K562 (cell line): ENCODE data around the gene PLOD1. TPM values are rescaled to one million over a fixed set of nuclear protein-coding genes. Genes with fewer than 3 reads are reported as not detected.

ENCODE experiments used
- ARID1B ChIP-seq: fragments of 450-650 bp; IDR thresholded peaks from 2 replicates; pipeline ENCODE4 v1.6.1; 2016; ENCODE audit warnings: antibody characterized with exemption, mild to moderate bottlenecking, inconsistent platforms
- EP300 ChIP-seq: IDR thresholded peaks from 2 replicates; pipeline ENCODE4 v1.6.1; 2012; ENCODE audit warnings: low read length, improper control_type of control experiment
- FIP1L1 ChIP-seq: fragments of 200-400 bp; formaldehyde crosslinking; IDR thresholded peaks from 2 replicates; pipeline ENCODE4 v1.6.1; 2018; ENCODE audit warnings: mild to moderate bottlenecking, low read depth, low read length; ENCODE audit not compliant: poor library complexity, severe bottlenecking
- HDAC2 ChIP-seq: fragments of 450-650 bp; IDR thresholded peaks from 2 replicates; pipeline ENCODE4 v1.6.1; 2016; ENCODE audit warnings: mild to moderate bottlenecking
- KHSRP ChIP-seq: fragments of 450-650 bp; IDR thresholded peaks from 2 replicates; pipeline ENCODE4 v1.6.1; 2017
- NFIX ChIP-seq: fragments of 250-450 bp; sonication (Bioruptor Pico); IDR thresholded peaks from 2 replicates; pipeline ENCODE4 v1.4.0; 2020; ENCODE audit warnings: low read depth, mild to moderate bottlenecking, moderate library complexity
- NR2F6 ChIP-seq: fragments of 450-650 bp; formaldehyde crosslinking; IDR thresholded peaks from 2 replicates; pipeline ENCODE4 v1.4.0; 2020; ENCODE audit warnings: mild to moderate bottlenecking
- NR3C1 ChIP-seq: sonication (generic); formaldehyde crosslinking; IDR thresholded peaks from 2 replicates; pipeline ENCODE4 v1.8.1; 2022; ENCODE audit warnings: missing genetic modification reagents
- PPARD ChIP-seq: fragments of 250-450 bp; sonication (Bioruptor Pico); IDR thresholded peaks from 2 replicates; pipeline ENCODE4 v1.8.0; 2022; ENCODE audit warnings: inconsistent platforms, mild to moderate bottlenecking, moderate library complexity
- SIRT6 ChIP-seq: IDR thresholded peaks from one replicate; pipeline ENCODE4 v1.6.1; 2012; ENCODE audit warnings: low read depth, mild to moderate bottlenecking, control low read depth, inconsistent platforms, low read length, moderate library complexity
- SMAD4 ChIP-seq: fragments of 250-450 bp; sonication (Bioruptor Pico); conservative IDR thresholded peaks from 2 replicates; pipeline ENCODE4 v1.8.0; 2021; ENCODE audit warnings: inconsistent platforms, mild to moderate bottlenecking, moderate library complexity
- SNIP1 ChIP-seq: fragments of 450-650 bp; IDR thresholded peaks from 2 replicates; pipeline ENCODE4 v1.7.1; 2017; ENCODE audit warnings: low read depth, mild to moderate bottlenecking
- SP2 ChIP-seq: IDR thresholded peaks from 2 replicates; pipeline ENCODE4 v1.6.1; 2011; ENCODE audit warnings: mild to moderate bottlenecking, low read depth, low read length, moderate library complexity; ENCODE audit not compliant: poor library complexity, severe bottlenecking; ENCODE audit errors: extremely low read depth
- TBL1XR1 ChIP-seq, 2 experiments: IDR thresholded peaks; 2 replicates each; pipeline ENCODE4 v1.6.1; 2012; ENCODE audit warnings: improper control_type of control experiment in 2 of 2, low read length in 2 of 2, mild to moderate bottlenecking in 1 of 2
- WHSC1 ChIP-seq: IDR thresholded peaks from one replicate; pipeline ENCODE4 v1.6.1; 2012; ENCODE audit warnings: low read length, control low read depth, inconsistent platforms
- ZNF140 ChIP-seq: fragments of 250-450 bp; sonication (Bioruptor Pico); IDR thresholded peaks from 2 replicates; pipeline ENCODE4 v1.8.0; 2021; ENCODE audit warnings: moderate library complexity, mild to moderate bottlenecking, inconsistent platforms
- ZNF695 ChIP-seq: fragments of 450-650 bp; formaldehyde crosslinking; IDR thresholded peaks from 2 replicates; pipeline ENCODE4 v1.4.0; 2020; ENCODE audit warnings: mild to moderate bottlenecking, moderate library complexity
- ZNF707 ChIP-seq: fragments of 250-450 bp; sonication (Bioruptor Pico); conservative IDR thresholded peaks from 2 replicates; pipeline ENCODE4 v1.8.0; 2022; ENCODE audit warnings: inconsistent platforms, mild to moderate bottlenecking, moderate library complexity
- ZNF766 ChIP-seq: fragments of 200-800 bp; sonication (Bioruptor generic); conservative IDR thresholded peaks from 2 replicates; pipeline ENCODE4 v1.6.1; 2016; ENCODE audit warnings: missing genetic modification characterization, missing compliant biosample characterization
- ZNF778 ChIP-seq: fragments of 450-650 bp; formaldehyde crosslinking; IDR thresholded peaks from 2 replicates; pipeline ENCODE4 v1.4.0; 2020; ENCODE audit warnings: mild to moderate bottlenecking, moderate library complexity
- polyA plus RNA-seq, 8 experiments: library from polyadenylated mRNA; depleted of rRNA in 4 of 8; stranded (reverse) in 5 of 8; unstranded in 3 of 8; fragments of >200 nt; fragmentation: Nextera tagmentation in 2 of 8; fragmentation: Illumina TruSeq in 1 of 8; extraction: Ambion mirVana in 2 of 8; extraction: Trizol in 1 of 8; gene quantifications; 2 replicates each; pipeline versions ENCODE4 v1.2.1 to v1.2.3, GENCODE V29; 2011 to 2014; ENCODE audit warnings: inconsistent platforms in 1 of 8, missing spikeins in 1 of 8
- total RNA-seq, 7 experiments: library from RNA; depleted of rRNA in 6 of 7; stranded (reverse); fragments of >200 nt in 6 of 7; fragmentation: Illumina TruSeq in 2 of 7; extraction: Trizol in 2 of 7; gene quantifications; 2 replicates each; pipeline versions ENCODE4 v1.2.1 to v1.2.3, GENCODE V29; 2011 to 2021; ENCODE audit warnings: low replicate concordance in 1 of 7
- TF ChIP-seq, protein P1 (sequence below), 3 experiments: fragments of 200-800 bp in 1 of 3; sonication (Bioruptor generic) in 1 of 3; sonication (generic) in 1 of 3; formaldehyde crosslinking in 1 of 3; IDR thresholded peaks; 2 replicates each; pipeline versions ENCODE4 v1.6.1 to v1.8.0; 2016 to 2022; ENCODE audit warnings: mild to moderate bottlenecking in 2 of 3, missing compliant biosample characterization in 2 of 3, missing genetic modification characterization in 2 of 3, missing genetic modification reagents in 1 of 3
- TF ChIP-seq, protein P2 (sequence below): sonication (generic); formaldehyde crosslinking; IDR thresholded peaks from 2 replicates; pipeline ENCODE4 v1.8.1; 2023; ENCODE audit warnings: mild to moderate bottlenecking, missing genetic modification reagents

The PLOD1 gene
- total and polyA plus RNA-seq, 9 of the 15 experiments (the other 6 are each of a cell fraction or from before 2014, with no cell fraction given) = 16.6 to 90.8 (median 52.7) TPM

DNA sequence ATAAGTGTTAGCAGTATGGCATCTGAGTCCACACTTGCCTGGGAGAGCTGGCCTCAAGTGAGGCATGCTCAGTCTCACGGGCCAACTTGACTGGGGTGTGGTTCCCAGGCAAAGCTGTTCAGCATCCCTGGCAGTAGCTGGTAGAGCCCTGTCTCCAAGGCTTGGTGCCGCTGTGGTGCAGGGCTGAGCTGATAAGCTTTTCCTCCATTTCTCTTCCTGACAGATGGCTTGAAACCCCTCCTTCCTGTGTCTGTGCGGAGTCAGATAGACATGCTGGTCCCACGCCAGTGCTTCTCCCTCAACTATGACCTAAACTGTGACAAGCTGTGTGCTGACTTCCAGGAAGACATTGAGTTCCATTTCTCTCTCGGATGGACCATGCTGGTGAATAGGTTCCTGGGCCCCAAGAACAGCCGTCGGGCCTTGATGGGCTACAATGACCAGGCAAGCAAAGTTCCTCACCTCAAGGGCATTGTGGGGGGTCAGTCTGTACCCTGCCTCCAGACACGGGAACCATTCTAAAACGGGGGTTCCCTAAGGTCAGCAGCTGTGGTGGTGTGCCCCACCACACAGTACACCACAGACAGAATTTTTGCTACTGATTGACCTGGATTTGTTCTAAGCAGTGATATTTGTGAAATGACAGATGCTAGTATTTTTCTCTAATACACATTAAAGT is 71.1 kb downstream of the PLOD1 start (continued):
- peak; percentile 95 for TF ChIP-seq SMAD4 (CRISPR knock-in tag)
- no peak for TF ChIP-seq ZNF695 (CRISPR knock-in tag)
- TF ChIP-seq, protein P1, sequence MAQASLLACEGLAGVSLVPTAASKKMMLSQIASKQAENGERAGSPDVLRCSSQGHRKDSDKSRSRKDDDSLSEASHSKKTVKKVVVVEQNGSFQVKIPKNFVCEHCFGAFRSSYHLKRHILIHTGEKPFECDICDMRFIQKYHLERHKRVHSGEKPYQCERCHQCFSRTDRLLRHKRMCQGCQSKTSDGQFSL (CRISPR knock-in tag; IDR thresholded peaks at IDR 0.05) = no peak
- TF ChIP-seq, protein P1 (tag; IDR thresholded peaks at IDR 0.05) = no peak
- TF ChIP-seq, protein P2, sequence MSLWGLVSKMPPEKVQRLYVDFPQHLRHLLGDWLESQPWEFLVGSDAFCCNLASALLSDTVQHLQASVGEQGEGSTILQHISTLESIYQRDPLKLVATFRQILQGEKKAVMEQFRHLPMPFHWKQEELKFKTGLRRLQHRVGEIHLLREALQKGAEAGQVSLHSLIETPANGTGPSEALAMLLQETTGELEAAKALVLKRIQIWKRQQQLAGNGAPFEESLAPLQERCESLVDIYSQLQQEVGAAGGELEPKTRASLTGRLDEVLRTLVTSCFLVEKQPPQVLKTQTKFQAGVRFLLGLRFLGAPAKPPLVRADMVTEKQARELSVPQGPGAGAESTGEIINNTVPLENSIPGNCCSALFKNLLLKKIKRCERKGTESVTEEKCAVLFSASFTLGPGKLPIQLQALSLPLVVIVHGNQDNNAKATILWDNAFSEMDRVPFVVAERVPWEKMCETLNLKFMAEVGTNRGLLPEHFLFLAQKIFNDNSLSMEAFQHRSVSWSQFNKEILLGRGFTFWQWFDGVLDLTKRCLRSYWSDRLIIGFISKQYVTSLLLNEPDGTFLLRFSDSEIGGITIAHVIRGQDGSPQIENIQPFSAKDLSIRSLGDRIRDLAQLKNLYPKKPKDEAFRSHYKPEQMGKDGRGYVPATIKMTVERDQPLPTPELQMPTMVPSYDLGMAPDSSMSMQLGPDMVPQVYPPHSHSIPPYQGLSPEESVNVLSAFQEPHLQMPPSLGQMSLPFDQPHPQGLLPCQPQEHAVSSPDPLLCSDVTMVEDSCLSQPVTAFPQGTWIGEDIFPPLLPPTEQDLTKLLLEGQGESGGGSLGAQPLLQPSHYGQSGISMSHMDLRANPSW (CRISPR knock-in tag) = no peak
- TF ChIP-seq ZNF766 = no peak; the same call in 1 of the 2 replicates
- TF ChIP-seq EP300 = peak; percentile 90
- TF ChIP-seq SIRT6 = no peak
- TF ChIP-seq ARID1B = peak; percentile 97
- no peak for TF ChIP-seq NR3C1
- no peak for TF ChIP-seq NFIX (CRISPR knock-in tag)
- no peak for TF ChIP-seq KHSRP
- TF ChIP-seq SP2 = no peak
- peak in 1 of 2 experiments; percentile 53; a peak in 1 of 4 replicates for TF ChIP-seq TBL1XR1 (IDR thresholded peaks at IDR 0.05; ENCODE audit: low read length in 2 of 2)
- TF ChIP-seq ZNF140 = no peak
- no peak for TF ChIP-seq ZNF707 (CRISPR knock-in tag)
- TF ChIP-seq NR2F6 (CRISPR knock-in tag) = no peak
- TF ChIP-seq PPARD (CRISPR knock-in tag) = no peak
- no peak for TF ChIP-seq ZNF778 (CRISPR knock-in tag)
- TF ChIP-seq HDAC2 = peak; percentile 83
- peak; percentile 72 for TF ChIP-seq WHSC1
- no peak for TF ChIP-seq FIP1L1
- no peak for TF ChIP-seq SNIP1
